ENCODE data around the gene RHOJ. TPM values are rescaled to one million over a fixed set of nuclear protein-coding genes. Genes with fewer than 3 reads are reported as not detected.

RHOJ gene
- total RNA-seq (2022) (0.40 TPM in 1 of 2 replicates, not detected in the other), Bru-seq, nascent RNA (percentile 19 among the genes with signal in this experiment), BruChase-seq, experiment 1, labeled RNA remaining after a 6-hour chase (percentile 16 among the genes with signal in this experiment), BruChase-seq, experiment 2, labeled RNA remaining after a 2-hour chase (percentile 20 among the genes with signal in this experiment)
- long read RNA-seq: 0 reads

GRCh38 chr14:63204407-63205043 is at the start of gene RHOJ:
Gene RHOJ (plus strand): TSS chr14:63204443. CDS start chr14:63204870, 427 bp downstream.
- H3K27me3 Mint-ChIP-seq (ENCODE audit: unreplicated experiment): no peaks in the 10 kb centered on the region
- H3K9me3 Mint-ChIP-seq (ENCODE audit: low read depth, unreplicated experiment): no peaks in the 10 kb centered on the region
- BruUV-seq (replicated peaks): no TSS peak
- no peak within 1 kb of the TSS for H3K4me3 Mint-ChIP-seq (ENCODE audit: low read depth, unreplicated experiment)
- no peak within 1 kb of the TSS for H3K27ac Mint-ChIP-seq (ENCODE audit: unreplicated experiment)
- TF ChIP-seq CTCF (IDR thresholded peaks at IDR 0.05; ENCODE audit: unreplicated experiment): no peak
- no peaks in the 10 kb centered on the region for H3K4me1 Mint-ChIP-seq (ENCODE audit: low read depth, unreplicated experiment)
- intact Hi-C loops (cut with micrococcal nuclease; ENCODE audit: unreplicated experiment): loop anchor here (2.0 kb wide), 1 partner anchor 30 kb away; no protein-coding TSS in a partner anchor
- no peaks in the 10 kb centered on the region for H3K36me3 Mint-ChIP-seq (ENCODE audit: insufficient read depth, unreplicated experiment)
- CTCF ChIA-PET: interaction anchor here (0.6 to 1.6 kb wide), 5 partner anchors 12 to 905 kb away, joined by 3 to 5 read pairs (median 3); no protein-coding TSS in a partner anchor
- DNase-seq: no peak

- Mint-ChIP-seq H3K9me3 (ENCODE audit: low read depth, unreplicated experiment) (no peaks in the 10 kb centered on the region), H3K4me1 (ENCODE audit: low read depth, unreplicated experiment) (peaks cover 10% of the 10 kb centered on the region), H3K27ac (ENCODE audit: unreplicated experiment) (no peak overlapping the region), H3K27me3 (ENCODE audit: unreplicated experiment) (no peaks in the 10 kb centered on the region), H3K36me3 (ENCODE audit: insufficient read depth, unreplicated experiment) (no peaks in the 10 kb centered on the region), H3K4me3 (ENCODE audit: low read depth, unreplicated experiment) (no peak overlapping the region)
- DNase-seq: no peak
- CTCF ChIA-PET: no interaction called here
- BruUV-seq (replicated peaks): no TSS peak
- intact Hi-C loops (cut with micrococcal nuclease; ENCODE audit: unreplicated experiment): no loop called here
- no peak for TF ChIP-seq CTCF (IDR thresholded peaks at IDR 0.05; ENCODE audit: unreplicated experiment)
These were observed 48.6 kb upstream of the RHOJ start for GRCh38 chr14:63155511-63156185.

GRCh38 chr14:63157195-63157594 is 47.0 kb upstream of the RHOJ start:
- Mint-ChIP-seq H3K36me3 (ENCODE audit: insufficient read depth, unreplicated experiment) (no peaks in the 10 kb centered on the region), H3K27ac (ENCODE audit: unreplicated experiment) (no peak overlapping the region), H3K9me3 (ENCODE audit: low read depth, unreplicated experiment) (no peaks in the 10 kb centered on the region), H3K4me3 (ENCODE audit: low read depth, unreplicated experiment) (no peak overlapping the region), H3K4me1 (ENCODE audit: low read depth, unreplicated experiment) (peaks cover 10% of the 10 kb centered on the region), H3K27me3 (ENCODE audit: unreplicated experiment) (no peaks in the 10 kb centered on the region)
- no peak for TF ChIP-seq CTCF (IDR thresholded peaks at IDR 0.05; ENCODE audit: unreplicated experiment)
- intact Hi-C loops (cut with micrococcal nuclease; ENCODE audit: unreplicated experiment): no loop called here
- CTCF ChIA-PET: no interaction called here
- DNase-seq: no peak
- no TSS peak for BruUV-seq (replicated peaks)

GRCh38 chr14:63163306-63163705 is 40.9 kb upstream of the RHOJ start:
- Mint-ChIP-seq H3K4me3 (ENCODE audit: low read depth, unreplicated experiment) (no peak overlapping the region), H3K9me3 (ENCODE audit: low read depth, unreplicated experiment) (no peaks in the 10 kb centered on the region), H3K27me3 (ENCODE audit: unreplicated experiment) (no peaks in the 10 kb centered on the region), H3K27ac (ENCODE audit: unreplicated experiment) (no peak overlapping the region), H3K36me3 (ENCODE audit: insufficient read depth, unreplicated experiment) (no peaks in the 10 kb centered on the region), H3K4me1 (ENCODE audit: low read depth, unreplicated experiment) (no peaks in the 10 kb centered on the region)
- no TSS peak for BruUV-seq (replicated peaks)
- intact Hi-C loops (cut with micrococcal nuclease; ENCODE audit: unreplicated experiment): no loop called here
- CTCF ChIA-PET: no interaction called here
- no peak for DNase-seq
- TF ChIP-seq CTCF (IDR thresholded peaks at IDR 0.05; ENCODE audit: unreplicated experiment): no peak
